Testis (tissue), 3 donors: ENCODE measurements around the gene RAPGEF5. TPM values are rescaled to one million over a fixed set of nuclear protein-coding genes. Genes with fewer than 3 reads are reported as not detected.

ENCODE experiments used
- DNase-seq: peaks from one replicate; pipeline ENCODE4 v3.0.0-alpha.2; 2019
- H3K27ac ChIP-seq, 2 donors: fragments of 200-600 bp; sonication (generic); one replicate each; pipeline ENCODE4 v1.5.1; 2019
- H3K27me3 ChIP-seq: fragments of 200-600 bp; sonication (generic); one replicate; pipeline ENCODE4 v1.5.1; 2019
- H3K36me3 ChIP-seq: fragments of 200-600 bp; sonication (generic); one replicate; pipeline ENCODE4 v1.5.1; 2017; ENCODE audit warnings: low read depth; ENCODE audit errors: missing control alignments
- H3K4me1 ChIP-seq: fragments of 200-600 bp; sonication (generic); one replicate; pipeline ENCODE4 v1.5.1; 2019
- H3K4me3 ChIP-seq, 2 donors: fragments of 200-600 bp; sonication (generic); one replicate each; pipeline ENCODE4 v1.5.1; 2017 to 2019
- H3K9me3 ChIP-seq: fragments of 200-600 bp; sonication (generic); one replicate; pipeline ENCODE4 v1.5.1; 2017
- POLR2A ChIP-seq: fragments of 450-650 bp; IDR thresholded peaks from one replicate; pipeline ENCODE4 v1.6.1; 2017; ENCODE audit warnings: antibody characterized with exemption, mild to moderate bottlenecking, moderate library complexity
- WGBS, 2 donors: methylation state at CpG; one replicate each; pipeline ENCODE4 v1.1.5; 2018; 5-methylcytosine and 5-hydroxymethylcytosine counted together
- intact Hi-C: fragments of 100-400 bp; cut with DNase I; formaldehyde crosslinking; loops from one replicate; pipeline ENCODE4 v1.15.1; 2023; ENCODE audit warnings: low total_unique reads
- polyA plus RNA-seq: library from polyadenylated mRNA; stranded (reverse); fragments of 350-450 nt; fragmentation: Illumina TruSeq; extraction: RNeasy Lipid Tissue Mini Kit (QIAGEN cat#74804); gene quantifications from one replicate; pipeline ENCODE4 v1.2.3, GENCODE V29; 2014; ENCODE audit warnings: low read depth, low replicate concordance; ENCODE audit not compliant: insufficient read depth
- total RNA-seq, 2 donors: library from RNA; depleted of rRNA; stranded (reverse); fragments of >200 nt; gene quantifications; one replicate each; pipeline ENCODE4 v1.2.3, GENCODE V29; 2016
- TF ChIP-seq, protein P1 (sequence below), 3 experiments: fragments of 450-650 bp in 2 of 3; fragments of 200-600 bp in 1 of 3; sonication (generic) in 1 of 3; IDR thresholded peaks; one replicate each; pipeline ENCODE4 v1.5.1; 2016 to 2019; ENCODE audit warnings: antibody characterized with exemption in 3 of 3, mild to moderate bottlenecking in 2 of 3, moderate library complexity in 1 of 3

Gene RAPGEF5
- total and polyA plus RNA-seq, 3 donors from 2014 or later: 16.8 to 67.5 (median 63.8) TPM

DNA sequence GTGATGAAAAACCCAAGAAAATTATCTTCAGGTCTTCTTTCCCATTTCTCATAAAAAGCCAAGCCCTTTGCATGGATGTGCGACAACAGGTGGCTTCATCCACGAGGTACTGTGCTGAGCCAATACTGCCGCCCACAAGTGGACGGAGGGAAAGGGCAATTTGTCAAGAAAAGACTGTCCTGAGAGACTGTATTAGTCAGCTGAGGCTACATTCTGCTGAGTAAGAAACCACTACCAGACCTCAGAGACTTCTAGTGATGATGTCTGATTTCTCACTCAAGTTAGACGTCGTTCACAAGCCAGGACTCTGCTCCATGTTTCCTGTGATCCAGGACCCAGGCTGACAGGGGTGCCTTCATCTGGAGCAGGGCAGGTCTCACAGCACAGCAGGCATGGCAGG is 239.7 kb downstream of the RAPGEF5 start:
- no peak overlapping the region for H3K4me3 ChIP-seq
- H3K9me3 ChIP-seq: no peaks in the 10 kb centered on the region
- H3K36me3 ChIP-seq: no peaks in the 10 kb centered on the region
- no peak overlapping the region for H3K27ac ChIP-seq
- DNase-seq: no peak
- H3K27me3 ChIP-seq: no peaks in the 10 kb centered on the region
- no peak for TF ChIP-seq POLR2A
- TF ChIP-seq, protein P1, sequence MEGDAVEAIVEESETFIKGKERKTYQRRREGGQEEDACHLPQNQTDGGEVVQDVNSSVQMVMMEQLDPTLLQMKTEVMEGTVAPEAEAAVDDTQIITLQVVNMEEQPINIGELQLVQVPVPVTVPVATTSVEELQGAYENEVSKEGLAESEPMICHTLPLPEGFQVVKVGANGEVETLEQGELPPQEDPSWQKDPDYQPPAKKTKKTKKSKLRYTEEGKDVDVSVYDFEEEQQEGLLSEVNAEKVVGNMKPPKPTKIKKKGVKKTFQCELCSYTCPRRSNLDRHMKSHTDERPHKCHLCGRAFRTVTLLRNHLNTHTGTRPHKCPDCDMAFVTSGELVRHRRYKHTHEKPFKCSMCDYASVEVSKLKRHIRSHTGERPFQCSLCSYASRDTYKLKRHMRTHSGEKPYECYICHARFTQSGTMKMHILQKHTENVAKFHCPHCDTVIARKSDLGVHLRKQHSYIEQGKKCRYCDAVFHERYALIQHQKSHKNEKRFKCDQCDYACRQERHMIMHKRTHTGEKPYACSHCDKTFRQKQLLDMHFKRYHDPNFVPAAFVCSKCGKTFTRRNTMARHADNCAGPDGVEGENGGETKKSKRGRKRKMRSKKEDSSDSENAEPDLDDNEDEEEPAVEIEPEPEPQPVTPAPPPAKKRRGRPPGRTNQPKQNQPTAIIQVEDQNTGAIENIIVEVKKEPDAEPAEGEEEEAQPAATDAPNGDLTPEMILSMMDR (IDR thresholded peaks at IDR 0.05): no peak
- WGBS, 2 donors: 78 to 91% methylated on average over 6 of the region's 6 CpGs
- no peaks in the 10 kb centered on the region for H3K4me1 ChIP-seq
- intact Hi-C loops: no loop called here

DNA sequence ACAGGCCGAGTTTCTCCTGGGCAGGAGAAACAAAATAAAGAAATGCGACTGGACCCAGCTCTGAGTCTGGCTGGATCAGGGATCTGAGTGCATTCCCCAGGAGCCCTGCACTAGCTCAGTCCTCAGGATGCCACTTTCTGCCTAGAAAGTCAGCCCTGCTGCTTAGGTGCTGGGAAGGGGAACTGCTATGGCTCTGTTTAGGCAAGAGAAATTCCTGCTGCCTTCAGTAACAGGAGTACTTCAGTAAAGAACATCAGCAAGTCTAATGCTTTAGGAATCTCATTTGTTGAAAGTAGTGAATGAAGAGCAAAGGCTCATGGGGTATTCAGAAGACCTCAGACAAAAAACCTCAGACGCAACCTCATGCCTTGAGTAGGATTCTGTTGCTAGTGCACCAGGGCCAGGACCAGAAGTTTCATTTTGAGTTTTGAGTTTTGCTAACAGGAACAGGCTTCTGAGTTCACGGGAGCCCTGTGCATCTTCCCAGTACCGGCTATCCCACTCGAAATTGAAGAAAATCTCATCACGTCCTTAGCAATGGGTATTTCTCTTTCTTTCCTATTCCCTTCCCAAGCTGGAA is 240.4 kb downstream of the RAPGEF5 start:
- WGBS, 2 donors: 89 to 97% methylated on average over 6 to 7 of the region's 7 CpGs
- no peaks in the 10 kb centered on the region for H3K36me3 ChIP-seq
- DNase-seq: no peak
- no peak overlapping the region for H3K4me3 ChIP-seq
- no peaks in the 10 kb centered on the region for H3K4me1 ChIP-seq
- no peak overlapping the region for H3K27ac ChIP-seq
- no peaks in the 10 kb centered on the region for H3K9me3 ChIP-seq
- intact Hi-C loops: no loop called here
- H3K27me3 ChIP-seq: no peaks in the 10 kb centered on the region
- TF ChIP-seq POLR2A: no peak
- TF ChIP-seq, protein P1 (IDR thresholded peaks at IDR 0.05): no peak

DNA sequence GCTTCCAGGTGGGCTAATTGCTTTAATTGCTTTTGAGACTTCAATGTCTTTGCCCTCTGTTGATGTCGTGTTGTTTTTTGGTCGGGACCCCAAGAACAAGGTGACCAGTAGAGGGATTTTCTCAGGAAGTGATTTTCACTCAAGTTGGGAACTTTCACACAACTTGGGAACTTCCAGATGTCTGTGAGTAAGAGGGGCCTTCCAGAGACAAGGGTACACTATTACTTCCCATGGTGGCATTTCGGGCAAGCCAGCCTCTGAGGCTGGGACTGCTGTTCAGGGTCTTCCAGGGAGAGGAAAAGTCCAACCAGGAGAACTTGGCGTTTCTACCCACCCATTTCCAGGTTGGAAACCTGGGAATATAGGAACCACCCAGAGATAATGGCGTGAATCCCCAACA is 241.3 kb downstream of the RAPGEF5 start:
- intact Hi-C loops: no loop called here
- TF ChIP-seq, protein P1 (IDR thresholded peaks at IDR 0.05): no peak
- TF ChIP-seq POLR2A: no peak
- WGBS, 2 donors: 87 to 89% methylated on average over 5 of the region's 5 CpGs

DNA sequence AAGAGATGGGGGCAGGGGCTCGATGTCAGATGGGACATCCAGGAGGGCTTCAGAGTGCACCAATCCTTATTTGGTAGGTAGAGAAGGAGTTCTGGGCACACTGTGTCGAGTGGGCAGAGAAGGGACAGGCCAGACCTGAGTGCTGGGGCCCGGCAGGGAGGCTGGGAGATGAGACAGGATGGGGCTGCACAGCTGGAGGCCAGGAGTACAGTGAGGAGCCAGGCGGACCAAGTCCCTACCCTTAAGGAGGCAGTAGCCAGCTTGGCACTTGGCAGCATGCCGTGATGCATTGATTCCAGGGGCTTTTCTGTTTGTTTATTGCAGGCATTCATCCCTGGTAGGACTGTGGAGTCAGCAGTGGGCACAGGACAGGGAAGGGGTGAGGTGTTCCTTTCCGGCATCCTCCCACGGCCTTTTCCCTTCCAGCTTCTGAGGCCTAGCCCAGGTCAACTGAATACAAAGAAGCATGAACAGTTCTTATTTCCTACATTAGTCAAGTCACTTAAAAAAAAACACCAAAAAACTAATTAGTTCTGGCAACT is 242.4 kb downstream of the RAPGEF5 start:
- Histone ChIP-seq H3K9me3 (no peaks in the 10 kb centered on the region), H3K27ac (no peak overlapping the region), H3K4me3 (no peak overlapping the region), H3K36me3 (no peaks in the 10 kb centered on the region), H3K27me3 (no peaks in the 10 kb centered on the region), H3K4me1 (no peaks in the 10 kb centered on the region)
- intact Hi-C loops: loop anchor here (5.0 kb wide), 1 partner anchor 138 kb away; no protein-coding TSS in a partner anchor
- no peak for DNase-seq
- no peak for TF ChIP-seq POLR2A
- TF ChIP-seq, protein P1 (IDR thresholded peaks at IDR 0.05): no peak
- 61 to 76% methylated on average over 7 of the region's 7 CpGs for WGBS, 2 donors

More for the DNA sequence above, 241.3 kb downstream of the RAPGEF5 start:
- Histone ChIP-seq H3K4me3 (no peak overlapping the region), H3K27me3 (no peaks in the 10 kb centered on the region), H3K27ac (no peak overlapping the region), H3K4me1 (no peaks in the 10 kb centered on the region), H3K36me3 (no peaks in the 10 kb centered on the region), H3K9me3 (no peaks in the 10 kb centered on the region)
- DNase-seq: no peak

DNA sequence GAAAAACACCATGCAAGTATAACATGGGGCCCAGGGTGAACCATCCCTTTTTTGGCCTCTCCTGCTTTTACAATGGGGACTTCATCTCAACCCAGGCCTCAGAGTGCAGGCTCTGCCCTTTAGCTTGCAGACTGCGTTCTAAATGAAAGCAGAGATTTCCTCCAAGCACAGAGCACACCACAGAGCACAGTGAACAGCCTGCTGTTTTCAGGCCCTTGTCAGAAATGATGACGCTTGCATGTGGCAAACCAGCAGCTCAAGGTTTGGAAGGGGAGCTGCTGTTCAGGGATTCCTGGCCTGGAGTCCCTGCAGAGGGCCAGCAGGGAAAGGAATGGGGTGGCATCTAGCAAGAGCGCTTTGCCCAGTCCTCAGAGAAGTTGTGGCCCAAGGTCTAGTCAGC is 243.9 kb downstream of the RAPGEF5 start:
- intact Hi-C loops: loop anchor here (5.0 kb wide), 1 partner anchor 139 kb away; no protein-coding TSS in a partner anchor
- no peaks in the 10 kb centered on the region for H3K36me3 ChIP-seq
- TF ChIP-seq, protein P1 (IDR thresholded peaks at IDR 0.05): no peak
- TF ChIP-seq POLR2A: no peak
- H3K4me1 ChIP-seq: no peaks in the 10 kb centered on the region
- no peak for DNase-seq
- no peak overlapping the region for H3K4me3 ChIP-seq
- 70 to 74% methylated on average over 3 of the region's 3 CpGs for WGBS, 2 donors
- H3K27me3 ChIP-seq: no peaks in the 10 kb centered on the region
- no peaks in the 10 kb centered on the region for H3K9me3 ChIP-seq
- H3K27ac ChIP-seq: no peak overlapping the region
